HG03045 (cell line): Measurements from ENCODE around the gene VIPAS39.
"Not testable (repeated sequence)": the region's sequence is repeated elsewhere in the genome, so short reads cannot be mapped to it uniquely, and the experiment has no call there.

Experiments
- ATAC-seq: cut with Tn5 transposase; IDR thresholded peaks from one replicate; pipeline ENCODE4 v1.9.1; 2021; ENCODE audit warnings: mild to moderate bottlenecking, moderate library complexity; ENCODE audit not compliant: unreplicated experiment

VIPAS39 gene

GRCh38 chr14:77473921-77474320, 16.5 kb upstream of the VIPAS39 start:
- no peak for ATAC-seq

- no peak for ATAC-seq
Measured at GRCh38 chr14:77470224-77470870, 12.9 kb upstream of the VIPAS39 start.

GRCh38 chr14:77469539-77469938, 12.1 kb upstream of the VIPAS39 start:
- ATAC-seq, result no peak

GRCh38 chr14:77469067-77469505, 11.7 kb upstream of the VIPAS39 start:
- no peak for ATAC-seq

GRCh38 chr14:77467801-77468200, 10.4 kb upstream of the VIPAS39 start:
- ATAC-seq, result no peak

GRCh38 chr14:77459072-77459723, 1.8 kb upstream of the VIPAS39 start:
- no peak for ATAC-seq

- ATAC-seq, result peak; percentile 20
Measured at GRCh38 chr14:77458249-77458950, 999 bp upstream of the VIPAS39 start.

GRCh38 chr14:77457115-77457521, 283 bp downstream of the VIPAS39 start:
- peak; percentile 20 for ATAC-seq

- no peak for ATAC-seq
Measured at GRCh38 chr14:77455966-77456640, 1.3 kb downstream of the VIPAS39 start.

- ATAC-seq, result no peak
Measured at GRCh38 chr14:77442196-77442595, 15.2 kb downstream of the VIPAS39 start.

GRCh38 chr14:77439861-77440260, 17.5 kb downstream of the VIPAS39 start:
- ATAC-seq, result no peak

- ATAC-seq, result no peak
Measured at GRCh38 chr14:77438596-77438995, 18.8 kb downstream of the VIPAS39 start.

- ATAC-seq, result no peak
Measured at GRCh38 chr14:77436042-77436441, 21.4 kb downstream of the VIPAS39 start.

- no peak for ATAC-seq
Measured at GRCh38 chr14:77426396-77426795, 31.0 kb downstream of the VIPAS39 start.

- no peak for ATAC-seq
Measured at GRCh38 chr14:77424862-77425261, 32.5 kb downstream of the VIPAS39 start.

- no peak for ATAC-seq
Measured at GRCh38 chr14:77423423-77423822, 34.0 kb downstream of the VIPAS39 start, which contains the start of gene NOXRED1. NOXRED1 (minus strand) TSS chr14:77423523; CDS start chr14:77422889, 634 bp downstream.

- ATAC-seq, result no peak
Measured at GRCh38 chr14:77421201-77421600, 36.2 kb downstream of the VIPAS39 start.

GRCh38 chr14:77416836-77417235, 40.6 kb downstream of the VIPAS39 start:
- no peak for ATAC-seq

- ATAC-seq, result not testable (repeated sequence)
Measured at GRCh38 chr14:77416098-77416497, 41.3 kb downstream of the VIPAS39 start.

GRCh38 chr14:77415403-77416030, 41.9 kb downstream of the VIPAS39 start:
- not testable (repeated sequence) for ATAC-seq

- ATAC-seq, result no peak
Measured at GRCh38 chr14:77409131-77409533, 48.3 kb downstream of the VIPAS39 start.
